Upper lobe of right lung (tissue), 1 donor: ENCODE results near the gene ACBD6. TPM values are rescaled to one million over a fixed set of nuclear protein-coding genes. Genes with fewer than 3 reads are reported as not detected.

Source experiments
- ATAC-seq: fragments of 200-7000 bp; cut with Tn5 transposase; one replicate; pipeline ENCODE4 v1.9.1; 2020; ENCODE audit warnings: mild to moderate bottlenecking, moderate library complexity
- DNase-seq: peaks from one replicate; pipeline ENCODE4 v3.0.0-alpha.2; 2020
- H3K27ac ChIP-seq: fragments of 200-600 bp; one replicate; pipeline ENCODE4 v1.8.0; 2022
- H3K27me3 ChIP-seq: fragments of 200-600 bp; one replicate; pipeline ENCODE4 v1.8.0; 2022; ENCODE audit warnings: mild to moderate bottlenecking
- H3K36me3 ChIP-seq: fragments of 200-600 bp; one replicate; pipeline ENCODE4 v1.8.0; 2022
- H3K4me1 ChIP-seq: fragments of 200-600 bp; one replicate; pipeline ENCODE4 v1.8.0; 2022
- H3K4me3 ChIP-seq: fragments of 200-600 bp; one replicate; pipeline ENCODE4 v1.8.0; 2022; ENCODE audit warnings: mild to moderate bottlenecking
- H3K9me3 ChIP-seq: fragments of 200-600 bp; one replicate; pipeline ENCODE4 v1.8.0; 2022
- intact Hi-C: fragments of 100-400 bp; cut with DNase I; formaldehyde crosslinking; loops from one replicate; pipeline ENCODE4 v1.11.0; 2022
- total RNA-seq: library from RNA; stranded (reverse); fragmentation: NEBNext Ultra II Directional; extraction: Animal tissue kit (Norgen Biotek cat#: 25700); gene quantifications from one replicate; pipeline ENCODE4 v1.2.1, GENCODE V29; 2021
- TF ChIP-seq, protein P1 (sequence below): fragments of 200-600 bp; IDR thresholded peaks from one replicate; pipeline ENCODE4 v1.8.0; 2022; ENCODE audit warnings: antibody characterized with exemption
- donor health status: DM: no; HTN: yes; CAD: no; lungs with severe emphysema.

Gene ACBD6
- total RNA-seq, 1 donor from 2014 or later = 33.6 TPM

DNA sequence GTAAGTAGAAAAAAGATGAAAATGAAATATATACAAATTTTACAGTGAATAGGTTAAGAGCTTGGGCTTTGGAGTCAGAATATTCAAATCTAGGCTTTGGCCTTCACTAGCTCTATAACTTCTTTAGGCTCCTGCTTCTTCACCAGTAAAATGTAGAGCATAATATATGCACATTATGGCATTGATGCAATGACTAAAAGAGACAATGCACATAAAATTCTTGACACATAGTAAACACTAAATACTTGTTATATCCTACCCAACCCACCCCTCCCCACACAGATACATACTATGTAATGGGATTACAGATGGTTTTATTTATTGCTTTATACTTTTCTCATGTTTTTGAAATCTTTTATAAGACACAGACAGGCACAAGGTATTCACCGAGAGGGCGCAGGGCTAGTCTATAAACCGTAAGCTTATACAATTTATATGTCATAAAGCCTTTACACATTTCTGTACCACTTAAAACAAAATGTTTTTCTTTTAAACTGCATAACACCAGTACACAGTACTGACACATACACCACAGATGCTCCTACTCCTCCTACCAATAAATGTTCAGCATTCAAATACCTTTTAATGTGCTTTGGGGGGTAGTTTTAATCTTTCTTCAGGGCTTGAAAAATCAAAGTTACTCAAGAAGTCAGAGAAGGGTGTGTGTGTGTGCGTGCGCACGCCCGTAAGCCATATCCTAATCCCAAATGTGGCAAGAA lies 109.8 kb downstream of the ACBD6 start:
- H3K4me1 ChIP-seq = no peaks in the 10 kb centered on the region

DNA sequence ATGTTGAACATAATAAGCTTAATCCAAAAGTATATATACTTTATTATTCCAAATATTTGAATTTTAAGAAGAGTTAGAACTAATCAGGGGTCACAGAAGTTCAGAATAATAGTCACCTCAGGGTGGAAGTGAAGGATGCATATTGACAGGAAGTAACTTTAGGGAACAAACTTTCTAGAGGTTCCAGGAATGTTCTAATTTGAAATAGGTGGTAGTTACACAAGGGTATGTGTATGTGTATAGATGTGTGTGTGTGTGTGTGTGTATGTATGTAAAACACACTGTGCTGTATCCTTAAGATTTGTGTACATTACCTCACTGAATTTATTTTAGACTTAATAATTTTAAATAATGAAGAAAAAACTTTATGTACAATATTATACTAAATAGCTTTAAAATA lies 110.4 kb downstream of the ACBD6 start:
- Histone ChIP-seq H3K9me3 (no peaks in the 10 kb centered on the region), H3K4me3 (no peak overlapping the region), H3K36me3 (no peaks in the 10 kb centered on the region), H3K4me1 (no peaks in the 10 kb centered on the region), H3K27me3 (no peaks in the 10 kb centered on the region), H3K27ac (no peak overlapping the region)
- ATAC-seq = peak; percentile 45
- intact Hi-C loops = no loop called here
- no peak for DNase-seq
- TF ChIP-seq, protein P1, sequence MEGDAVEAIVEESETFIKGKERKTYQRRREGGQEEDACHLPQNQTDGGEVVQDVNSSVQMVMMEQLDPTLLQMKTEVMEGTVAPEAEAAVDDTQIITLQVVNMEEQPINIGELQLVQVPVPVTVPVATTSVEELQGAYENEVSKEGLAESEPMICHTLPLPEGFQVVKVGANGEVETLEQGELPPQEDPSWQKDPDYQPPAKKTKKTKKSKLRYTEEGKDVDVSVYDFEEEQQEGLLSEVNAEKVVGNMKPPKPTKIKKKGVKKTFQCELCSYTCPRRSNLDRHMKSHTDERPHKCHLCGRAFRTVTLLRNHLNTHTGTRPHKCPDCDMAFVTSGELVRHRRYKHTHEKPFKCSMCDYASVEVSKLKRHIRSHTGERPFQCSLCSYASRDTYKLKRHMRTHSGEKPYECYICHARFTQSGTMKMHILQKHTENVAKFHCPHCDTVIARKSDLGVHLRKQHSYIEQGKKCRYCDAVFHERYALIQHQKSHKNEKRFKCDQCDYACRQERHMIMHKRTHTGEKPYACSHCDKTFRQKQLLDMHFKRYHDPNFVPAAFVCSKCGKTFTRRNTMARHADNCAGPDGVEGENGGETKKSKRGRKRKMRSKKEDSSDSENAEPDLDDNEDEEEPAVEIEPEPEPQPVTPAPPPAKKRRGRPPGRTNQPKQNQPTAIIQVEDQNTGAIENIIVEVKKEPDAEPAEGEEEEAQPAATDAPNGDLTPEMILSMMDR = no peak

More for the DNA sequence above, 109.8 kb downstream of the ACBD6 start:
- H3K36me3 ChIP-seq = no peaks in the 10 kb centered on the region
- DNase-seq (no peak), ATAC-seq (no peak)
- TF ChIP-seq, protein P1 = no peak
- H3K9me3 ChIP-seq = no peaks in the 10 kb centered on the region
- H3K4me3 ChIP-seq = no peak overlapping the region
- intact Hi-C loops = no loop called here
- no peak overlapping the region for H3K27ac ChIP-seq
- H3K27me3 ChIP-seq = no peaks in the 10 kb centered on the region

GRCh38 chr1:180387413-180387812 lies 115.0 kb downstream of the ACBD6 start:
- DNase-seq (no peak), ATAC-seq (no peak)
- no peaks in the 10 kb centered on the region for H3K36me3 ChIP-seq
- H3K9me3 ChIP-seq = peaks cover 20% of the 10 kb centered on the region
- intact Hi-C loops = no loop called here
- TF ChIP-seq, protein P1 = no peak
- H3K4me3 ChIP-seq = no peak overlapping the region
- no peaks in the 10 kb centered on the region for H3K4me1 ChIP-seq
- H3K27me3 ChIP-seq = no peaks in the 10 kb centered on the region
- no peak overlapping the region for H3K27ac ChIP-seq

GRCh38 chr1:180386745-180387367 lies 115.5 kb downstream of the ACBD6 start:
- TF ChIP-seq, protein P1 = no peak
- Histone ChIP-seq H3K9me3 (peaks cover 24% of the 10 kb centered on the region), H3K27me3 (no peaks in the 10 kb centered on the region), H3K4me3 (no peak overlapping the region), H3K27ac (no peak overlapping the region), H3K4me1 (no peaks in the 10 kb centered on the region), H3K36me3 (no peaks in the 10 kb centered on the region)
- DNase-seq (no peak), ATAC-seq (no peak)
- intact Hi-C loops = no loop called here

DNA sequence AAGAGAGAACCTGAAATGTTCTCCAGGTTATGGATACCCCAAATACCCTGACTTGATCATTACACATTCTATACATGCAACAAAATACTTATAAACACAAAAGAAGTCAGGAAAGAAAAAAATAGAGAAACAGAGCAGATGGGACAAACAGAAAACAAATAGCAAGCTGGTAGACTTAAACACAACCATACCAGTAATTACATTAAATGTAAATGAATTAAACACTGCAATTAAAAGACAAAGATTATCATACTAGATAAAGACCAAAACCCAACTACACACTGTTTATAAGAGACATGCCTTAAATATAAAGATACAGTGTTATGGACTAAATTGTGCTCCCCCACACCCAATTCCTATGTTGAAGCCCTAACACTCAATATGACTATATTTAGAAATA lies 117.2 kb downstream of the ACBD6 start:
- no peak for ATAC-seq

More for the DNA sequence above, 117.2 kb downstream of the ACBD6 start:
- no peak overlapping the region for H3K4me3 ChIP-seq
- H3K36me3 ChIP-seq = no peaks in the 10 kb centered on the region
- intact Hi-C loops = no loop called here
- H3K4me1 ChIP-seq = no peaks in the 10 kb centered on the region
- no peaks in the 10 kb centered on the region for H3K27me3 ChIP-seq
- no peak for DNase-seq
- no peak overlapping the region for H3K27ac ChIP-seq
- TF ChIP-seq, protein P1 = no peak
- H3K9me3 ChIP-seq = peaks cover 32% of the 10 kb centered on the region
